A673 (cell line): ENCODE results near the gene ROGDI. TPM values are rescaled to one million over a fixed set of nuclear protein-coding genes. Genes with fewer than 3 reads are reported as not detected.

Experiments used
- BruUV-seq: library from RNA; stranded (reverse); fragments of 400-500 nt; replicated peaks from 2 replicates; lab custom pipeline; 2021; lab: Mats Ljungman, UMichigan
- CTCF ChIA-PET: fragments of 300-600 bp; sonication (Branson Sonifier 250); formaldehyde crosslinking; loops from one replicate; lab custom pipeline; 2022; ENCODE audit warnings: antibody characterized with exemption; lab: Charles Lee
- POLR2A ChIA-PET: fragments of 300-600 bp; sonication (Branson Sonifier 250); formaldehyde crosslinking; loops from one replicate; lab custom pipeline; 2022; ENCODE audit warnings: antibody characterized with exemption; ENCODE audit not compliant: low non-redundant PET; lab: Charles Lee
- DNase-seq: peaks from one replicate; pipeline ENCODE4 v3.0.0-alpha.2; 2015; ENCODE audit warnings: low spot score
- H3K27ac ChIP-seq: fragments of 200-600 bp; sonication (generic); 2 replicates; pipeline ENCODE4 v1.5.1; 2016; ENCODE audit warnings: mixed run types, low read depth, mild to moderate bottlenecking, mixed read lengths, antibody characterized with exemption, low read length; ENCODE audit not compliant: poor library complexity, severe bottlenecking
- H3K27me3 ChIP-seq: fragments of 200-600 bp; sonication (generic); replicated peaks from 2 replicates; pipeline ENCODE4 v1.6.1; 2017; ENCODE audit warnings: mixed run types, low read depth, mild to moderate bottlenecking, mixed read lengths, antibody characterized with exemption, low read length; ENCODE audit not compliant: insufficient read depth, poor library complexity
- H3K36me3 ChIP-seq: fragments of 200-600 bp; sonication (generic); 2 replicates; pipeline ENCODE4 v1.6.1; 2016; ENCODE audit warnings: mixed run types, mild to moderate bottlenecking, mixed read lengths, antibody characterized with exemption, low read length; ENCODE audit not compliant: insufficient read depth, poor library complexity, severe bottlenecking
- H3K4me1 ChIP-seq: fragments of 200-600 bp; sonication (generic); 2 replicates; pipeline ENCODE4 v1.6.1; 2017; ENCODE audit warnings: mixed run types, mild to moderate bottlenecking, mixed read lengths, antibody characterized with exemption, low read length; ENCODE audit not compliant: insufficient read depth, poor library complexity, severe bottlenecking
- H3K4me3 ChIP-seq: fragments of 200-600 bp; sonication (generic); 2 replicates; pipeline ENCODE4 v1.5.1; 2016; ENCODE audit warnings: low read depth, mixed run types, mild to moderate bottlenecking, mixed read lengths, low read length; ENCODE audit not compliant: poor library complexity, severe bottlenecking
- H3K9me3 ChIP-seq: fragments of 200-600 bp; sonication (generic); 2 replicates; pipeline ENCODE4 v1.6.1; 2016; ENCODE audit warnings: mixed run types, low read depth, mild to moderate bottlenecking, mixed read lengths, antibody characterized with exemption, low read length; ENCODE audit not compliant: poor library complexity, severe bottlenecking
- CTCF ChIP-seq: fragments of 300-800, 200-600 bp; sonication (generic); conservative IDR thresholded peaks from 2 replicates; pipeline ENCODE4 v1.5.1; 2017; ENCODE audit warnings: low read depth, mild to moderate bottlenecking, antibody characterized with exemption, low read length, moderate library complexity, mixed read lengths
- EZH2 ChIP-seq: fragments of 200-600 bp; sonication (generic); IDR thresholded peaks from 2 replicates; pipeline ENCODE4 v1.6.1; 2017; ENCODE audit warnings: borderline replicate concordance, low read depth, mild to moderate bottlenecking, mixed read lengths, antibody characterized with exemption, low read length; ENCODE audit not compliant: poor library complexity, severe bottlenecking
- intact Hi-C: fragments of 100-400 bp; cut with micrococcal nuclease; formaldehyde crosslinking; loops from one replicate; pipeline ENCODE4 v1.10.0; 2022; ENCODE audit not compliant: unreplicated experiment
- total RNA-seq: library from RNA; stranded (reverse); gene quantifications from 2 replicates; pipeline ENCODE4 v1.2.3, GENCODE V29; 2021

ROGDI gene
- total RNA-seq, 1 experiment from 2014 or later = 2.9 TPM

- TF ChIP-seq CTCF (no peak), EZH2 (no peak)
- Histone ChIP-seq H3K27me3 (no peaks in the 10 kb centered on the region), H3K4me3 (no peak overlapping the region), H3K27ac (no peak overlapping the region), H3K9me3 (no peaks in the 10 kb centered on the region), H3K4me1 (peaks cover 6% of the 10 kb centered on the region), H3K36me3 (peaks cover 57% of the 10 kb centered on the region)
- no peak for DNase-seq
- POLR2A ChIA-PET = no interaction called here
- no TSS peak for BruUV-seq
- intact Hi-C loops = no loop called here
- CTCF ChIA-PET = no interaction called here
These were observed 40.2 kb downstream of the ROGDI start for GRCh38 chr16:4762205-4762604.

- no peaks in the 10 kb centered on the region for H3K27me3 ChIP-seq
- CTCF ChIA-PET = no interaction called here
- DNase-seq = no peak
- TF ChIP-seq CTCF = no peak
- TF ChIP-seq EZH2 = no peak
- intact Hi-C loops = no loop called here
- no peak overlapping the region for H3K4me3 ChIP-seq
- no peaks in the 10 kb centered on the region for H3K4me1 ChIP-seq
- H3K36me3 ChIP-seq = peaks cover 60% of the 10 kb centered on the region
- H3K9me3 ChIP-seq = no peaks in the 10 kb centered on the region
- H3K27ac ChIP-seq = no peak overlapping the region
- no TSS peak for BruUV-seq
- POLR2A ChIA-PET = no interaction called here
These were observed 42.1 kb downstream of the ROGDI start for GRCh38 chr16:4760221-4760910.

- no peak overlapping the region for H3K27ac ChIP-seq
- no TSS peak for BruUV-seq
- no peaks in the 10 kb centered on the region for H3K27me3 ChIP-seq
- H3K4me3 ChIP-seq = no peak overlapping the region
- CTCF ChIA-PET = no interaction called here
- POLR2A ChIA-PET = no interaction called here
- no peaks in the 10 kb centered on the region for H3K9me3 ChIP-seq
- DNase-seq = no peak
- intact Hi-C loops = no loop called here
- no peaks in the 10 kb centered on the region for H3K4me1 ChIP-seq
- TF ChIP-seq CTCF (no peak), EZH2 (no peak)
- peaks cover 65% of the 10 kb centered on the region for H3K36me3 ChIP-seq
These were observed 46.7 kb downstream of the ROGDI start for GRCh38 chr16:4755687-4756086.
